ENCODE results near the gene DNASE1.

Gene DNASE1

DNA sequence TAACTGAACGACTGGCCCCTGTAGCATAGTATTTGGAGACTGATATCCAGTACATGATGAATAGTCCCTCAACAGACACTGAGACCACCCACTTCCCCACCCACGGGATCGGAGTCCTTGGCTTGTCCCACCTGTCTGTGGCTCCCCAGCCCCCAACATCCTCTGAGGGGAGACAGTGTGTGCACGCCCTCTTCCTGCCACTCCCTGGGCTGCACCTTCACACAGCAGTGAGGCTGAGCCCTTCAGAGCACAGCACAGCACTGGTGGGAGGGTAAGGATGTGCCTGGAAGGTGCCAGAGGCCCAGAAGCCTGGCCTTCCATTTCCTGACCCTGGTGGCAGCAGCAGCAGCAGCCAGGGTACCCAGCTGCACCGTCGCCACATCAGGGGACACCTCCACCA, 11.0 kb downstream of the DNASE1 start:
- DNase-seq = no peak

DNA sequence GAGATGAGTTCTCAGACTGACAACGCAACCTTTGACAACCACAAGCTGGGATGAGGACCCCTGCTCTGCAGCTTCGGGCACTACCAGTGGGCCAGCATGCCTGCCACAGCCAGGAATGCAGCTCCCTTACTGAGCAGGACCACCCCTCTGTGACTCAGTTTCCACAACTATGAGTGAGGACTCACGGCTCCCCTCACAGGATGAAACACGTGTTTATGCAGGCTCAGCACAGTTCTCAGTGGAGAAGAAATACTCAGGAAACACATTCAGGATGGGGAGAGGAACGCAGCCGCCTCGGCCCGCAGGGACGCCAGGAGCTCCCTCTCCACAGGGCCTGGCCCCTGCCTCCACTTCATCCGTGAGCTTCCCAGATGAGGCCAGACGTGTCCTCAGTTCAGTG, 14.1 kb downstream of the DNASE1 start:
- no peak for DNase-seq

DNA sequence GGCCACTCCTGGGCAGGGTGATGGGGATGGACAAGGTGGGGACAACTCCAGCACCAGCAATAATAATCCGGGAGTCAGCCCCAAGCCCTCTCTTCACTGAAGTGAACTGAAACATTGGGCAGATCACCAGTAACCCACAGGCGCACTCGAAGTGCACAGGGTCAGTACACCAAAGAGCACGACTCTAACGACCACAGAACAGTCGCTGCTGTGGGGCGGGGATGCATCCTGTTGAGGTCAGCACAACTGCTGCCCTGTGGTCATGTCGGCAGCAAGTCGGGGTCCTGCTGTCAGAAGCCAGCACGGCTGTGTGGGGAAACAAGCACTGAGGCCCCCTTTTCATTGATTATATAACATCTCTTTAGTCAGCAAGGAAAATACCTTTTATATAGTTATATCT, 14.6 kb downstream of the DNASE1 start:
- DNase-seq = no peak

DNA sequence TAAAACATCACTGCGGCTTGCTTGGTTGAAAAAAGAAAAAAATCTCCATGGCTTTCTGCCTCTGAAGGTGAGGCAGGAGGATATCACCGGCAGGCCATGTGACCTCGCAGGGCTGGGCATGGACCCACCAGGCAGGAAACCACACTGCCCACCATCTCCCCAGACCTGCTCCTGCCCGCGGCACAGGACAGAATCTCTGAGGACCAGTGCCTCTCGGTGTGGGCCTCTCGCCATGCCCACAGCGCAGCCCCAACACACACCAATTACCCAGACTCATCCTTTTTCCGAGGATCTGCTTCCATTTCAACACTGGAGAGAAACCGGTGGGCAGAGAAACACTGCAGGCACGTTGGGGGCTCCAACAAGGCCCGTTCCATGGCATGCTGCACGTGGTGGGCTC, 16.2 kb downstream of the DNASE1 start:
- no peak for DNase-seq

DNA sequence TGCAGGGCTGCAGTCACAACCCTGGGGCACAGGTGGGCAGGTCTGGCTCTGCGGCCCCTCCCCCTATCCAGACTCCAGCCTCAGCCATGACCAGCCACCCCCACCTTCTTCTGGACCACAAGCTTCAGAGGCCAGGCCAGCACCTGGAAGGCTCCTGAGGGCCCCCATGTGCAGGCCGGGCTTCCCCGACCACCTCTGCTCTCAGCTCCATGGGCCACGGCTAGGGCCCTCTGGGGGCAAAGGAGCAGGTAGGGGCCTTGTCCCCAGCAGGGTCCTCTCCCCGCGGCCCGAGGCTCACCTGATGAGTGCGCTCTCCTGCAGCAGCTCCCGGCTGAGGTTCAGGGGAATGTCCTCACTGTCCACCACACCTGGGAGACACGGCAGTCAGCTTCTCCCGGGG, 16.9 kb downstream of the DNASE1 start:
- DNase-seq = no peak

DNA sequence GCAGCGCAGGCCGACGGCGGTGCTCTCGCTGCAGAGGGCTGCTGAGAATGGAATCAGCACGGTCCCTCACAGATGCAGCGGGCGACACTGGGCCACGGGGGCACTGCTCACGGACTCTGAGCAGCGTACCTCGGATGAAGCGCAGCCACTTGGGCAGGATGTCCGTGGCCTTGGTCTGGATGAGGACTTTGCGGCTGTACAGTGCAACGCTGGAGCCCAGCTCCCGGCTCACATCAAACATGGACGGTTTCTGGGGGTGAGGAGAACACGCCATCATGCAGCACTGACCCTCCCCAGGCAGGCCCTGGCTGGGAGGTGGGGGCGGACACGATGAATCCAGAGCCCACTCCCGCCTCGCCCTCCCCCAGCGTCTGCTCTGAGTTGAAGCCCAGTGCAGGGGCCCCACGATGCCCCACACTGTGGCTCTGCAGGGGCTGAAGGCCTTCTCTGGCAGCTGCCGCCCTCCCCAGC, 18.1 kb downstream of the DNASE1 start:
- DNase-seq = no peak

DNA sequence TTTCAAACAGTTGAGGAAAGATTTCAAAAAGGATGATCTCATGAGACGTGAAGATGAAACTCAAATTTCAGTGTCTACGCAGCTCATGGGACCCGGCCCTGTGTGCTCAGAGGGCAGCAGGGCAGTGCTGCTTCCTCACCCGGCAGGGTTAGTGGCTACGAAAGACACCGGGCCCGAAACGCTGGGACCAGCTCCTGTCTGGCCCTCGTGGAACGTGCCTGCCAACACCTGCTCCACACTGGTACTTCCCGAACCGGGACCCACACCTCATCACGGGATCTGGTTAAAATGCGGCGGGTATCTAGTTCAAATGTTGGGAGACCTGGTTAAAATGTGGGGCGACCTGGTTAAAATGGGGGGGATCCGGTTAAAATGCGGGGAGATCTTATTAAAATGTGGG, 18.7 kb downstream of the DNASE1 start:
- no peak for DNase-seq

DNA sequence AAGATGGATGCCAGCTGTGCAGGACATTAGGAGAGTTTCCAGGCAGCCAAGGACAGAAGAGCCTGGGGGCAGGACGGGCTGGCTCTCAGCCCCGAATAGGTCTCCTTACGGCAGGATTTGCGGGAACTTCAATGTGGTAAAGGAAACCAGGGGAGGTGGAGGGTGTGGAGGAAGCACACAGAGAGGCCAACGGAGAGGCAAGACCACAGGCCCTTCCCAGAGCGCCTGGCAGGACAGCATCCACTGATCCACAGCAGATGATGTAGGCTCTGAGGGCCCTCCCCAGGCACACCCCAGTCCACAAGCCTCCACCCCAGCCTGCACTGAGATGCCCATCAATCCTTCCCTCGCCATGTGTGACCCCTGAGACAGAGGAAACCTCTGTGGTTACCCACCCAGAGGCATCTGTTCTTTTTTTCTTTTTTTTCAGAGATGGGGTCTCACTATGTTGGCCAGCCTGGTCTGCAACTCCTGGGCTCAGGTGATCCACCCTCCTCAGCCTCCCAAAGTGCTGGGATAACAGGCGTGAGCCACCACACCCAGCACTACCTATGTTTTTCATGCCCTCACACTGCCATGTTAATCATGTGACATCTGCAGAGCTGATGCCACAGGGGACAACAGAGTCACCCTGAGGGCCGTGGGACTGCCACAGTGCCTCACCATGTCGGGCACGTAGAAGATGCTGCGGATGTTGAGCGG, 19.3 kb downstream of the DNASE1 start:
- no peak for DNase-seq

DNA sequence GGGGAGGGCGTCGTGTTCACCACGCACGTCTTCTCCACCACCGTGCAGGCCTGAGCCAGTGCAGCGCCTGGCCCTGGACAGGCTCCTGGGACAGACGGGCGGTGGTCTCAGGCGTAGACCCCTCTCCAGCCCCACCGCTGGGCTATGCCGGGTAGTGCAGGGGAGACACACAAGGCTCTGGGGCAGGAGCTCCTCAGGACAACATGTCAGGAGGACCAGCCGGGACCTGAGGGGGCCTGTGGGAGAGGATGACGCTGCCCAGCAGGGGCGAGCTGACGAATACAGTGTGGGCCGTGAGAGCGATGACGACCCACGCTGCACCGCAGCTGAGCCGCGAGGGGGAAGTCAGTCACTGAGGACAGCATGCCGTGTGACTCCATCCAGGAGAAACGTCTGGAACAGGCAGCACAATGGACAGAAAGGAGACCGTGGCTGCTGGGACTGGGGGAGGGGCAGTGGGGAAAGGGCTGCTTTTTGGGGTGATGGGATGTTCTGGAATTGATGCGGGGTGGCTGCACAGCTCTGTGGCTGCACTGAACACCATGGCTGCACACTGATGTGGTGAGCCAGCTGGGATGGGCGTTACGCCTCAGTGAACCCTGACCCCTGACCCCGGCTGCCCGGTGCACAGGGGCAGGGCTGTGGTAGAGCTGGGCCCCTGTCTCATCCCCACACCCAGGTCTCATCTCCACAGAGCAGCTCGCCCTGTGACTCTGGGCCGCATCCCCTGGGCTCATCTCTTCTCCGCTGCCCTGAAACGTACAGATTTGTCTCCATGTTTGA, 20.2 kb downstream of the DNASE1 start:
- no peak for DNase-seq

DNA sequence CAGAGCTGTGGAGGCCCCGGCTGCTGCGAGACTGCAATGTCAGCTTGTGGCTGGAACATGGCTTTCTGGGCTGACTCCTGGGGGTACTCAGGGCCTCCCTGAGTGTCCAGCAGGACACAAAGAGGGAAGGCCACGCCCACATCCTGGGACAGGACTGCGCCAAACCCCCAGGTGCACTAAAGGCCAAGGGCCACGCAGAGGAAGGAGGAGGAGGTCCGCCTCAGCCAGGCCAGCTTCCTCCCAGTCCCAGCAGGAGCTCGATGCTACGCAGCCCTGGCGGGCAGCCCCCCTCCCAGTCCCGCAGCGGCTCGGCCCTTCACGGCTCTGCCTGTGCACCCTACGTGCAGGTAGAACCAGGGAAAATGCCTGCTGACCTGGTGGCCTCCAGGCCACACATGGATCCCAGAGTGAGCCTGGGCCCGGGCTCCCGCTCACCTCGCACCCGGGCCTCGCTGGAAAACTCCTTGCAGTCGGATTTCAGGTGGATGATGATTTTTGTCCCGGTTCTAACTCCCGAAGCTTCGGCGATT, 21.2 kb downstream of the DNASE1 start:
- no peak for DNase-seq

DNA sequence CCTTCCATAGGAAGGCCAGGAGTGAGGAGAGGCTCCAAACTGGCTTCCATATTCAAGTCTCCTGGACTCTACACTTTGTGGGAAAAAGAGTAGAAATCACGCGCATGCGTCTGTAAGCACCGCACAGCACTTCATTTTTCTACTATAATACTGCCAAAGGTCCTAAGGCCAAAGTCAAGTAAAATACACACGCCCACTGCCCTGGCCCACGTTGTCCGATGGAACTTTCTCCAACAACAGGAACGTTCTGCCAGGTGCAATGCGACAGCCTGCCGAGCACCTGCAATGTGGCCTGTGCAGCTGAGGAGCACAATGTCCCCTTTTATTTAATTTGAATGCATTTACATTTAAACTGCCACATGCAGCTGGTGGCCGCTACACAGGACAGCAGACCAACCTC, 23.5 kb downstream of the DNASE1 start:
- no peak for DNase-seq

DNA sequence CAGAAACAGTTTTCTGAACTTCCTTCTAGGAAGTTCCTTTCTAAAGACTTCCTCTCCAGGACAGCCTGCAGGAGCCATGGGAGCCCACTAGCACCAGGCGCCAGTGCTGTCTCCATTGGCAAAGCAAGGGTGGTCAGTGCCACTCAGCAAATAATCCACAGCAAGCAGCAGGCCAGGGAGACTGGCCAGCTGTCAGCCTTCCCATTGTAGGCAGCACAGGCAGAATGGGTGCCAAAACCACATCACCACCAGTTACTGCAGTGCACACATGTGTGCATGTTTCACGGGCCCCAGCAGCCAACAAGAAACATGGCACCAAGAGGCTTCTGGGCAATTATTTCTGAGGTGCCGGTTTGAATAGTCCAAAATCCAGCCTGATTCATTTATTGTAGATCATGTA, 26.7 kb downstream of the DNASE1 start:
- DNase-seq = no peak

DNA sequence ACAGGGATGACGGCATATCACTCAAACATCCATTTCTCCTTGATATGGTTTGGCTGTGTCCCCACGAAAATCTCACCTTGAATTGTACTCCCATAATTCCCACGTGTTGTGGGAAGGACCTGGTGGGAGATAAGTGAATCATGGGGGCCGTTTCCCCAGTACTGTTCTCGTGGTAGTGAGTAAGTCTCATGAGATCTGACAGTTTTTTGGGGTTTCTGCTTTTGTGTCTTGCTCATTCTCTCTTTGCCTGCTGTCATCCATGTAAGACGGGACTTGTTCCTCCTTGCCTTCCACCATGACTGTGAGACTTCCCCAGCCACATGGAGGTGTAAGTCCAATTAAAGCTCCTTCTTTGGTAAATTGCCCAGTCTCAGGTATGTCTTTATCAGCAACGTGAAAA, 32.5 kb downstream of the DNASE1 start:
- DNase-seq = no peak

DNA sequence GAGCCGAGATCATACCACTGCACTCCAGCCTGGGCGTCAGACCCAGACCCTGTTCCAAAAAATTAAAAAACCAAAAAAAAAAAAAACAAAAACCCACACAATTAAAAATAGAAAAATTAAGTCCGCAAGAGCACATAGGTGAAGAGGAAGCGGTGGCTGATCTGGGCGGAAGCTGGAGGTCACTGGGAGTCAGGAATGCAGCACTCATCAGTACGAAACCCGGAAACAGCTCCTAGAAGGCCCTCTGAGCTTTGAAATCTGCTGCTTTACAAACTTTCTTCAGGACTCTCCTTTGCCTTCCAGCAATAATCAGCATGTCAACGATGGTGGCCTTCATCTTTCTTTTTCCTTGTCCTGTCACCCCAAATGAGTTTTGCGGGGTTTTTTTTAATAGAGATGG, 33.3 kb downstream of the DNASE1 start:
- DNase-seq = no peak

DNA sequence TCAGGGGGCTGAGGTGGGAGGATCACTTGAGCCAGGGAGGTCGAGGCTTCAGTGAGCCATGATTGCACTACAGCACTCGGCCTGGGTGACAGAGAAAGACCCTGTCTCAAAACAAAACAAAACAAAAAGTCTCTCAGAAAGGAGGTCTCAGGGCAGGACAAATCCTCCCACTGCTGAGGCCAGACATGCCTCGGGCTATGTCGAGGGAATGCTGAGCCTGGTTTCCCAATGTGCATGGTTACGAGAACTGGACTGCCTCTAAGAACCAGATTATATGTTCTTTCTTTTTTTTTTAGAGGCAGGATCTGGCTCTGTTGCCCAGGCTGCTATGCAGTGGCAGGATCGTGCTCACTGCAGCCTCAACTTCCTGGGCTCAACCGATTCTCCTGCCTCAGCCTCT, 35.2 kb downstream of the DNASE1 start:
- no peak for DNase-seq

DNA sequence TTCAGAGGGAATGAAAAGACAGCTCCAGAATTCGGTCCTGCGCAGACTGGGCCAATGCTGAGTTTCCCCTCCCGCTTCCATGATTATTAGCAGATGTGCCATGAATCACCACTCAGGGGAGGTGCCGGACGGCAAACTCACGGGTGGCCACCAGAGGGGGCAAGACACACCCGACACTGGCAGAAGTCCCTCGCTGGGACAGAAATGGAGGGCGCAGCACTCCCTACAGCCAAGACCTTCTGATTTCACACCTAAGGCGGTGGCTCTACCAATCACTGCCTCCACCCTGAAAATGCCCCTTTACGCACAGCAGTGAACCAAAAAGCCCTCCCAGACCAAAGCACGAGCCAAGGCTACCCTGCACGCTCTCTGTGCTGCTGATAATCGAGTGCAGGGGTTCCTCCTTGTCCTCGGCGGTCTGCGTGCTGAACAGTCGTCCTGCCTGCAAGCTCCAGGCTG, 36.0 kb downstream of the DNASE1 start:
- peak; percentile 31 for DNase-seq

DNA sequence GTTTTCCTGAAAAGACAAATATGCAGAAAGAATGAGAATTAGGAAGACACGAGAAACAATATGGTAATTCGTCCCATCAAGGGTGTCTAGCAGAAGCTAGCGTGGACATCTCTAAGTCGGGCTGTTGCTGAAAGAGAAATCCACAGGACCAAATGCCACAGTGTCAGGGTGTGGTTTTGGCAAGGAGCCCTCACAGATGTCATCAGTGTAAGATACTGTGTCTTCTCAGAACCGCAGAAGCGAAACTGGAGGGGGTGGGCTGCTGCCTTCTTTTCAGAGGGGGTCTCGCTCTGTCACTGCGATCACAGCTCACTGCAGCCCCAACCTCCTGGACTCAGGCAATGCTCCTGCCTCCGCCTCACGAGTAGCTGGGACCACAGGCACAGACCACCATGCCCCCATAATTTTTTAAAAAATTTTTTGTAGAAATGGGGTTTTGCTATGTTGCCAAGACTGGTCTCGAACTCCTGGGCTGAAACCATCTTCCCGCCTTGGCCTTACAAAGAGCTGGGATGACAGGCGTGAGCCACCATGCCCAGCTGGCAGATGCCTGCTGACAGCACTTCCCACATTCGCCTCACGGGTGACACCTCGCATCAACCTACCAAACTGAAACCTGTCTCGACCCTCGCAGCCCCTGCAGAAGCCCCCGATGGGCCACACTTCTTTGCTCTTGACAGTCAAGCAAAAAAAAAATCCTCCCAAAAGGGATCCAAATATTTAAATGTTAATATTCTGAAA, 36.7 kb downstream of the DNASE1 start:
- no peak for DNase-seq

DNA sequence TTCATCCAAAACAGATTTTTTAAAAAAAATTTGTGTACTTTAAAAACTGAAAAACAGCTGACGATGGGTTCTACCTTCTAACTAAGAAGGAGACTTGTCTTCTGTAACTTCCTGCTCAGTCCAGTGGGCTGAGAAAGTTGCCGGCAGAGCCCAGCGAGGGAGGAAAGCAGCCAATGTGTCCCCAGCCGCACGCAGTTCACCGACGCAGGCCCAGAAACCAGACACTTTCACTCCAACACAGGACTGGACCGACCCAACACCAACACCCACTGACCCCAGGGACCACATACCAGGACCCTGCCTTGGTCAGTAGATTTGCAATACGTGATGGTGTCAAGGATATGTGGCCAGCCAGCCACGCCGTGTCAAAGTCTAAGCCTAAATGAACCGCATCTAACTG, 37.3 kb downstream of the DNASE1 start:
- no peak for DNase-seq

DNA sequence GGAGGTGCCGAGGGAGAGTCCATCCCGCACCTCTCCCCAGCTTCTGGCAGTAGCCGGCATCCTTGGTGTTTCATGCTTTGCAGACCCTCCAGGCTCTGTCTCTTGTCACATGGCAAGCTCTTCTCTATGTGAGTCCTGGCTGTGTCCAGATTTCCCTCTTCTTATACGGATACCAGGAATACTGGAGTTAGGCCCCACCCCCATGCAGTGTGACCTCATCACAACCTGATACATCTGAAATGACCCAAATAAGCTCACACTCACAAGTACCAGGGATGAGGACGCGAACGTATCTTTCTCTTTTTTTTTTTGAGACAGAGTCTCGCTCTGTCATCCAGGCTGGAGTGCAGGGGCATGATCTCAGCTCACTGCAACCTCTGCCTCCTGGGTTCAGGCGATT, 39.6 kb downstream of the DNASE1 start:
- DNase-seq = no peak

DNA sequence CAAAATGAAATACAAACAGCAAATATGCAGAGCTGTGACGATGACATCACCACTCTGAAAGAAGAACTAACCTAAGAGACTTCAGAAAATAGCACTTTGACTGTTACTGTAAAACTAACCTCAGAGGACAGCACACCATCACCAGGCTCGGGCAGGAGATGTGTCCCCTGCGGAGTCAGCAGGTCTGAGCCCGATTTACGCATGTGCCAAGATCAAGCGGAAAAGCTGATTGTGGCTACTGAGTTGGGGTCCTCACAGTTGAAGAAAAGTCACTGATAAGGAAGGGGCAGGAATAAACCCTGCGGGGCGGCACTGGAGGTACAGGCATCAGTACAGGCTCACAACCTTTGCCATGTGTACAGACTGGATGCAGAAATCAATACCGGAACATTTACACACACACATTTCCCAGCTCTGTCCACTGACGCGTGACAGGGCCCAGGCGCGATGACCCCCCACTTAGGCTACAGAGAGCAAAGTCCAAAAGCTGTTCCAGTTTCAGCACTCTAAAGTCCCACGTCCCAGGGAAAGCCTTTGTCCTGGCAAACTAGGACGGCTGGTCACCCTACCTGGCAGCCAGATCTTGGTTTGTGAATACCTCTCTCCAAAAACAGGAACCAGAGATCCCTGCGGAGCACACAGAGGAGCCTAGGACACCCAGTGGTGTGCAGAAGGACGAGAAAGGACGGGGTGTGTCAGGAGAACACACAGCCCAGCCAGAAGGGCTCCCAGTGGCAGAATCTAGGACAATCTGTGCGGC, 41.3 kb downstream of the DNASE1 start:
- DNase-seq = no peak

DNA sequence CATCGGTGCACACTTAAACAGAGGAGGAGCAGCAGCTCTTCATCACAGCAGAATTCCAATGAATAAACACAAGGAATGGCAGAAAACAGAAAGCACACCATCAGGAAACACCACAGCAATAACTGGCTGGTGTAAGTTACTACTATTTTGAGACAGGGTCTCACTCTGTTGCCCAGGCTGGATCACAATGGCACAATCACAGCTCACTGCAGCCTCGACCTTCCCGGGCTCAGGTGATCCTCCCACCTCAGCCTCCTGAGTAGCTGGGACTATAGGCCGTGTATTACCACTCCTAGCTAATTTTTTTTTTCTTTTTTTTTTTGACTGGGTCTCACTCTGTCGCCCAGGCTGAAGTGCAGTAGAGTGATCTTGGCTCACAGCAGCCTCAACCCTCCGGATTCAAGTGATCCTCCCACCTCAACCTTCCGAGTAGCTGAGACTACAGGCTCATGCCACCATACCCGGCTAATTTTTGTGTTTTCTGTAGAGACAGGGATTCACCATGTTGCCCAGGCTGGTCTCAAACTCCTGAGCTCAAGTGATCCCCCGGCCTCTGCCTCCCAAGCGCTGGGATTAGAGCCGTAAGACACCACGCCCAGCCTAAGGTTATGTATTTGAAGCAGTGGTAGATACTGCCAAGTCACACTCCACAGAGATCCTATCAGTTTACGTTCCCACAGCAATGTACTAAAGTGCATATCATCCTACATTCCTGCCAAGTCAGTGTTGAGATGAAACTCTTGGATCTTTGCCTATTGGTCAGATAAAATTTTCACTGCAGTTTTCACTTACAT, 42.1 kb downstream of the DNASE1 start:
- DNase-seq = no peak

DNA sequence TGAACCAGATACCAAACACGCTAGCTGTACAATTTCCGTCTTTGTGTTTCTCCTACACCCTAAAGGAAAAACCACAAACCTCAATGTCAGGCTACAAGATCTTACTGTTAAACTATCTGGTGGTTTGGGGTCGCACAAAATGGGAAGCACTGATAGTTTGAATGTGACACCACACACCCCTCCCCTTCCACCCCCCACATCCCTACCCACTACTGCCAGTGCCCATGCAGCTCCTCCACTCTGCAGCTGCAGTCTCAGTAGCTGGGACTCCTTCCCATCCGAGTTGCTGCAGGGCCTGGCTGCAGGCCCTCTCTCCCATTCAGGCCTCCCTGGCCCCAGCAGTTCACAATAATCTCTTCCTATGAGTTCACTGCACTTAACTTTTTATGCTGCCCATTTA, 44.5 kb downstream of the DNASE1 start:
- DNase-seq = no peak

Measured in NCI-H187 treated with DMSO at 0.1 percent for 48 hours (cell line).